HEK293 (cell line): ENCODE results near the gene ZSCAN22.

Source experiments
- CTCF ChIA-PET: fragments of 350-600 bp; formaldehyde crosslinking; extraction: SDS; loops from one replicate; lab custom pipeline; 2021; ENCODE audit warnings: antibody characterized with exemption; lab: Yijun Ruan, JAX
- POLR2A ChIA-PET: fragments of 300-600 bp; formaldehyde crosslinking; extraction: SDS; loops from one replicate; lab custom pipeline; 2020; ENCODE audit warnings: antibody characterized with exemption, inconsistent platforms; lab: Yijun Ruan, JAX
- H3K27ac ChIP-seq: fragments of 200-500 bp; sonication (Bioruptor generic); 2 replicates; pipeline ENCODE4 v1.5.1; 2014; ENCODE audit warnings: low read depth, low read length, control low read depth, inconsistent platforms; ENCODE audit errors: extremely low read depth
- H3K36me3 ChIP-seq, 2 experiments: fragments of 200-500 bp in 1 of 2; sonication (Bioruptor generic) in 1 of 2; 1 replicate in 1 of 2; 2 replicates in 1 of 2; pipeline ENCODE4 v1.5.1; 2014 to 2017; ENCODE audit warnings: inconsistent platforms in 2 of 2, low read length in 2 of 2; ENCODE audit not compliant: control insufficient read depth in 2 of 2, insufficient read depth in 1 of 2
- H3K4me1 ChIP-seq: fragments of 200-500 bp; sonication (Bioruptor generic); 2 replicates; pipeline ENCODE4 v1.5.1; 2014; ENCODE audit warnings: mild to moderate bottlenecking, low read length, inconsistent platforms; ENCODE audit not compliant: control insufficient read depth, insufficient read depth
- H3K4me3 ChIP-seq: 2 replicates; pipeline ENCODE4 v1.5.1; 2011; ENCODE audit warnings: low read depth, mild to moderate bottlenecking, control low read depth, low read length, moderate library complexity
- H3K9me3 ChIP-seq: fragments of 200-500 bp; sonication (Bioruptor generic); 2 replicates; pipeline ENCODE4 v1.5.1; 2014; ENCODE audit warnings: low read depth, low read length, inconsistent platforms; ENCODE audit not compliant: control insufficient read depth, insufficient read depth
- EGR2 ChIP-seq: fragments of 450-650 bp; formaldehyde crosslinking; IDR thresholded peaks from 2 replicates; pipeline ENCODE4 v1.5.1; 2016; ENCODE audit warnings: low read depth, missing biosample characterization, missing genetic modification characterization
- GFI1B ChIP-seq: fragments of 450-650 bp; formaldehyde crosslinking; IDR thresholded peaks from 2 replicates; pipeline ENCODE4 v1.5.1; 2016; ENCODE audit warnings: missing biosample characterization, missing genetic modification characterization
- SCRT2 ChIP-seq: fragments of 450-650 bp; formaldehyde crosslinking; IDR thresholded peaks from 2 replicates; pipeline ENCODE4 v1.5.1; 2016; ENCODE audit warnings: missing biosample characterization, missing genetic modification characterization
- ZNF10 ChIP-seq: fragments of 450-650 bp; formaldehyde crosslinking; IDR thresholded peaks from 2 replicates; pipeline ENCODE4 v1.5.1; 2017; ENCODE audit warnings: missing biosample characterization, missing genetic modification characterization
- ZNF114 ChIP-seq: fragments of 450-650 bp; formaldehyde crosslinking; IDR thresholded peaks from 2 replicates; pipeline ENCODE4 v1.5.0; 2017; ENCODE audit warnings: missing biosample characterization, missing genetic modification characterization
- ZNF169 ChIP-seq: fragments of 450-650 bp; formaldehyde crosslinking; IDR thresholded peaks from 2 replicates; pipeline ENCODE4 v1.5.1; 2016; ENCODE audit warnings: missing biosample characterization, missing genetic modification characterization
- ZNF335 ChIP-seq: fragments of 450-650 bp; formaldehyde crosslinking; conservative IDR thresholded peaks from 2 replicates; pipeline ENCODE4 v1.5.1; 2016; ENCODE audit warnings: missing biosample characterization, missing genetic modification characterization
- ZNF560 ChIP-seq: fragments of 450-650 bp; formaldehyde crosslinking; IDR thresholded peaks from 2 replicates; pipeline ENCODE4 v1.5.1; 2017; ENCODE audit warnings: missing biosample characterization, missing genetic modification characterization, borderline replicate concordance
- ZNF624 ChIP-seq: fragments of 450-650 bp; formaldehyde crosslinking; IDR thresholded peaks from 2 replicates; pipeline ENCODE4 v1.5.1; 2017; ENCODE audit warnings: missing biosample characterization, missing genetic modification characterization
- ZNF639 ChIP-seq: fragments of 450-650 bp; formaldehyde crosslinking; IDR thresholded peaks from 2 replicates; pipeline ENCODE4 v1.5.1; 2016; ENCODE audit warnings: missing biosample characterization, missing genetic modification characterization
- ZNF747 ChIP-seq: fragments of 450-650 bp; formaldehyde crosslinking; IDR thresholded peaks from 2 replicates; pipeline ENCODE4 v1.5.1; 2016; ENCODE audit warnings: missing biosample characterization, missing genetic modification characterization
- ZSCAN16 ChIP-seq: fragments of 450-650 bp; formaldehyde crosslinking; IDR thresholded peaks from 2 replicates; pipeline ENCODE4 v1.5.1; 2016; ENCODE audit warnings: missing biosample characterization, missing genetic modification characterization
- TF ChIP-seq, protein P1 (sequence below): fragments of 450-650 bp; formaldehyde crosslinking; IDR thresholded peaks from 2 replicates; pipeline ENCODE4 v1.5.1; 2017; ENCODE audit warnings: missing biosample characterization, missing genetic modification characterization
- TF ChIP-seq, protein P2 (sequence below): fragments of 450-650 bp; formaldehyde crosslinking; IDR thresholded peaks from 2 replicates; pipeline ENCODE4 v1.5.1; 2016; ENCODE audit warnings: missing biosample characterization, missing genetic modification characterization

Gene ZSCAN22

DNA sequence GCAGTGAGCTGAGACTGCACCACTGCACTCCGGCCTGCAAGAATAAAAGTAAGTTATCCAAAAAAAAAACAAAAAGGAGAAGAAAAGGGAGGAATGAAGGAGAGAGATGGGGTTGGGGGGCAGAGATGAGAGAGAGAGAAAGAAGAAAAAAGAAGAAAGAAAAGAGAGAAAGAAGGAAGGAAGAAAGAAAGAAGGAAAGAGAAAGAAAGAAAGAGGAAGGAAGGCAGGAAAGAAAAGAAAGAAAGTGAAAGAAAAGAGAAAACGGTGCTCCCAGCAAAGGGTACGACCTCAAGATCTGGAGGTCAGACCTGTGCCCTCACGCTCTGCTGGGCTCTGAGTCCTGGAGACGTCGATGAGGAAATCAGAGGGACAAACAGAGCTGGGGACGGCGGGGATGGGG, 22.8 kb downstream of the ZSCAN22 start (continued):
- TF ChIP-seq SCRT2 (tag by site-specific recombination) (no peak), ZNF10 (tag by site-specific recombination) (no peak)

GRCh38 chr19:58350001-58350861, 23.4 kb downstream of the ZSCAN22 start:
- CTCF ChIA-PET: interaction anchor here (0.5 kb wide), 1 partner anchor 53 kb away, joined by 7 read pairs; no protein-coding TSS in a partner anchor
- H3K4me1 ChIP-seq: no peaks in the 10 kb centered on the region

GRCh38 chr19:58350871-58351557, 24.2 kb downstream of the ZSCAN22 start:
- H3K9me3 ChIP-seq: no peaks in the 10 kb centered on the region
- no peak for TF ChIP-seq ZNF560 (tag by site-specific recombination)
- TF ChIP-seq ZNF624 (tag by site-specific recombination): no peak
- TF ChIP-seq ZNF639 (tag by site-specific recombination): no peak
- no peak for TF ChIP-seq GFI1B (tag by site-specific recombination)
- no peak for TF ChIP-seq ZNF335 (tag by site-specific recombination)
- TF ChIP-seq ZNF114: no peak
- no peak for TF ChIP-seq ZNF747 (tag by site-specific recombination)
- no peak for TF ChIP-seq ZSCAN16
- TF ChIP-seq ZNF169 (tag by site-specific recombination): no peak
- TF ChIP-seq EGR2 (tag by site-specific recombination): no peak
- TF ChIP-seq, protein P1, sequence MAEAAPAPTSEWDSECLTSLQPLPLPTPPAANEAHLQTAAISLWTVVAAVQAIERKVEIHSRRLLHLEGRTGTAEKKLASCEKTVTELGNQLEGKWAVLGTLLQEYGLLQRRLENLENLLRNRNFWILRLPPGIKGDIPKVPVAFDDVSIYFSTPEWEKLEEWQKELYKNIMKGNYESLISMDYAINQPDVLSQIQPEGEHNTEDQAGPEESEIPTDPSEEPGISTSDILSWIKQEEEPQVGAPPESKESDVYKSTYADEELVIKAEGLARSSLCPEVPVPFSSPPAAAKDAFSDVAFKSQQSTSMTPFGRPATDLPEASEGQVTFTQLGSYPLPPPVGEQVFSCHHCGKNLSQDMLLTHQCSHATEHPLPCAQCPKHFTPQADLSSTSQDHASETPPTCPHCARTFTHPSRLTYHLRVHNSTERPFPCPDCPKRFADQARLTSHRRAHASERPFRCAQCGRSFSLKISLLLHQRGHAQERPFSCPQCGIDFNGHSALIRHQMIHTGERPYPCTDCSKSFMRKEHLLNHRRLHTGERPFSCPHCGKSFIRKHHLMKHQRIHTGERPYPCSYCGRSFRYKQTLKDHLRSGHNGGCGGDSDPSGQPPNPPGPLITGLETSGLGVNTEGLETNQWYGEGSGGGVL (tag by site-specific recombination): no peak
- CTCF ChIA-PET: no interaction called here
- no peaks in the 10 kb centered on the region; a peak in 1 of 3 replicates for H3K36me3 ChIP-seq
- POLR2A ChIA-PET: interaction anchor here (0.8 to 2.9 kb wide), 2 partner anchors 11 to 24 kb away, joined by 4 to 14 read pairs; partner anchors contain the start of genes ZNF497 and ZSCAN22
- no peak overlapping the region for H3K27ac ChIP-seq
- H3K4me1 ChIP-seq: no peaks in the 10 kb centered on the region
- no peak overlapping the region for H3K4me3 ChIP-seq

More at GRCh38 chr19:58350001-58350861, 23.4 kb downstream of the ZSCAN22 start:
- POLR2A ChIA-PET: no interaction called here
- Histone ChIP-seq H3K27ac (no peak overlapping the region), H3K9me3 (no peaks in the 10 kb centered on the region), H3K36me3 (no peaks in the 10 kb centered on the region; a peak in 1 of 3 replicates), H3K4me3 (no peak overlapping the region)
- TF ChIP-seq, protein P2, sequence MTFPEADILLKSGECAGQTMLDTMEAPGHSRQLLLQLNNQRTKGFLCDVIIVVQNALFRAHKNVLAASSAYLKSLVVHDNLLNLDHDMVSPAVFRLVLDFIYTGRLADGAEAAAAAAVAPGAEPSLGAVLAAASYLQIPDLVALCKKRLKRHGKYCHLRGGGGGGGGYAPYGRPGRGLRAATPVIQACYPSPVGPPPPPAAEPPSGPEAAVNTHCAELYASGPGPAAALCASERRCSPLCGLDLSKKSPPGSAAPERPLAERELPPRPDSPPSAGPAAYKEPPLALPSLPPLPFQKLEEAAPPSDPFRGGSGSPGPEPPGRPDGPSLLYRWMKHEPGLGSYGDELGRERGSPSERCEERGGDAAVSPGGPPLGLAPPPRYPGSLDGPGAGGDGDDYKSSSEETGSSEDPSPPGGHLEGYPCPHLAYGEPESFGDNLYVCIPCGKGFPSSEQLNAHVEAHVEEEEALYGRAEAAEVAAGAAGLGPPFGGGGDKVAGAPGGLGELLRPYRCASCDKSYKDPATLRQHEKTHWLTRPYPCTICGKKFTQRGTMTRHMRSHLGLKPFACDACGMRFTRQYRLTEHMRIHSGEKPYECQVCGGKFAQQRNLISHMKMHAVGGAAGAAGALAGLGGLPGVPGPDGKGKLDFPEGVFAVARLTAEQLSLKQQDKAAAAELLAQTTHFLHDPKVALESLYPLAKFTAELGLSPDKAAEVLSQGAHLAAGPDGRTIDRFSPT (tag by site-specific recombination): no peak
- TF ChIP-seq, all 188 proteins: peak for 0
